ENCODE data around the gene COX17.

Gene COX17

GRCh38 chr3:119676771-119677640 is at the start of gene COX17:
COX17 (minus strand) TSS chr3:119677406; CDS start chr3:119677310, 96 bp downstream.
- peak within 1 kb of the TSS; percentile 33 for H3K27ac ChIP-seq (ENCODE audit: low read length)
- no peaks in the 10 kb centered on the region for H3K27me3 ChIP-seq (ENCODE audit: insufficient read depth, low read length)
- H3K36me3 ChIP-seq (ENCODE audit: insufficient read depth, low read depth, low read length) = peaks cover 31% of the 10 kb centered on the region
- peak within 1 kb of the TSS; percentile 98 for H3K4me3 ChIP-seq (ENCODE audit: low read length)
- peaks cover 3% of the 10 kb centered on the region; the same call in 1 of the 2 replicates for H3K4me1 ChIP-seq (ENCODE audit: insufficient read depth, low read length)
- H3K9me3 ChIP-seq (ENCODE audit: insufficient read depth, low read depth, low read length) = no peaks in the 10 kb centered on the region
- peak within 1 kb of the TSS; percentile 91 for H3K9ac ChIP-seq (ENCODE audit: low read depth, low read length)

GRCh38 chr3:119726909-119727308 is 49.7 kb upstream of the COX17 start:
- Histone ChIP-seq H3K36me3 (ENCODE audit: insufficient read depth, low read depth, low read length) (no peaks in the 10 kb centered on the region), H3K4me3 (ENCODE audit: low read length) (no peak overlapping the region), H3K27ac (ENCODE audit: low read length) (no peak overlapping the region), H3K4me1 (ENCODE audit: insufficient read depth, low read length) (peaks cover 6% of the 10 kb centered on the region; the same call in 1 of the 2 replicates), H3K9me3 (ENCODE audit: insufficient read depth, low read depth, low read length) (no peaks in the 10 kb centered on the region), H3K27me3 (ENCODE audit: insufficient read depth, low read length) (no peaks in the 10 kb centered on the region), H3K9ac (ENCODE audit: low read depth, low read length) (no peak overlapping the region)

GRCh38 chr3:119723022-119723421 is 45.8 kb upstream of the COX17 start:
- Histone ChIP-seq H3K9me3 (ENCODE audit: insufficient read depth, low read depth, low read length) (no peaks in the 10 kb centered on the region), H3K27ac (ENCODE audit: low read length) (no peak overlapping the region), H3K36me3 (ENCODE audit: insufficient read depth, low read depth, low read length) (no peaks in the 10 kb centered on the region), H3K4me1 (ENCODE audit: insufficient read depth, low read length) (no peaks in the 10 kb centered on the region), H3K9ac (ENCODE audit: low read depth, low read length) (no peak overlapping the region), H3K4me3 (ENCODE audit: low read length) (no peak overlapping the region), H3K27me3 (ENCODE audit: insufficient read depth, low read length) (no peaks in the 10 kb centered on the region)

- H3K27ac ChIP-seq (ENCODE audit: low read length) = no peak overlapping the region
- no peak overlapping the region for H3K4me3 ChIP-seq (ENCODE audit: low read length)
- H3K9me3 ChIP-seq (ENCODE audit: insufficient read depth, low read depth, low read length) = no peaks in the 10 kb centered on the region
- no peaks in the 10 kb centered on the region for H3K4me1 ChIP-seq (ENCODE audit: insufficient read depth, low read length)
- H3K9ac ChIP-seq (ENCODE audit: low read depth, low read length) = no peak overlapping the region
- H3K27me3 ChIP-seq (ENCODE audit: insufficient read depth, low read length) = no peaks in the 10 kb centered on the region
- H3K36me3 ChIP-seq (ENCODE audit: insufficient read depth, low read depth, low read length) = 0 out of 2 replicates have a peak, but pooled peaks cover 3% of the 10 kb centered on the region
Measured at GRCh38 chr3:119717520-119717919, 40.3 kb upstream of the COX17 start.

GRCh38 chr3:119716998-119717397 is 39.8 kb upstream of the COX17 start:
- no peak overlapping the region for H3K27ac ChIP-seq (ENCODE audit: low read length)
- H3K9ac ChIP-seq (ENCODE audit: low read depth, low read length) = no peak overlapping the region
- H3K4me1 ChIP-seq (ENCODE audit: insufficient read depth, low read length) = no peaks in the 10 kb centered on the region
- no peaks in the 10 kb centered on the region for H3K9me3 ChIP-seq (ENCODE audit: insufficient read depth, low read depth, low read length)
- no peak overlapping the region for H3K4me3 ChIP-seq (ENCODE audit: low read length)
- H3K36me3 ChIP-seq (ENCODE audit: insufficient read depth, low read depth, low read length) = 0 out of 2 replicates have a peak, but pooled peaks cover 3% of the 10 kb centered on the region
- H3K27me3 ChIP-seq (ENCODE audit: insufficient read depth, low read length) = no peaks in the 10 kb centered on the region

GRCh38 chr3:119715105-119715504 is 37.9 kb upstream of the COX17 start:
- Histone ChIP-seq H3K36me3 (ENCODE audit: insufficient read depth, low read depth, low read length) (0 out of 2 replicates have a peak, but pooled peaks cover 3% of the 10 kb centered on the region), H3K27ac (ENCODE audit: low read length) (no peak overlapping the region), H3K4me1 (ENCODE audit: insufficient read depth, low read length) (no peaks in the 10 kb centered on the region), H3K4me3 (ENCODE audit: low read length) (no peak overlapping the region), H3K27me3 (ENCODE audit: insufficient read depth, low read length) (no peaks in the 10 kb centered on the region), H3K9ac (ENCODE audit: low read depth, low read length) (no peak overlapping the region), H3K9me3 (ENCODE audit: insufficient read depth, low read depth, low read length) (no peaks in the 10 kb centered on the region)

- Histone ChIP-seq H3K9ac (ENCODE audit: low read depth, low read length) (peak overlapping the region; percentile 46; the same call in 1 of the 2 replicates), H3K4me1 (ENCODE audit: insufficient read depth, low read length) (peaks cover 4% of the 10 kb centered on the region; the same call in 1 of the 2 replicates), H3K9me3 (ENCODE audit: insufficient read depth, low read depth, low read length) (no peaks in the 10 kb centered on the region), H3K27me3 (ENCODE audit: insufficient read depth, low read length) (peaks cover 15% of the 10 kb centered on the region), H3K36me3 (ENCODE audit: insufficient read depth, low read depth, low read length) (no peaks in the 10 kb centered on the region), H3K4me3 (ENCODE audit: low read length) (peak overlapping the region; percentile 80), H3K27ac (ENCODE audit: low read length) (no peak overlapping the region)
Measured at GRCh38 chr3:119703820-119704531, 26.8 kb upstream of the COX17 start.

- Histone ChIP-seq H3K27ac (ENCODE audit: low read length) (no peak within 1 kb of the TSS), H3K4me1 (ENCODE audit: insufficient read depth, low read length) (peaks cover 4% of the 10 kb centered on the region; the same call in 1 of the 2 replicates), H3K9me3 (ENCODE audit: insufficient read depth, low read depth, low read length) (no peaks in the 10 kb centered on the region), H3K27me3 (ENCODE audit: insufficient read depth, low read length) (peaks cover 15% of the 10 kb centered on the region), H3K36me3 (ENCODE audit: insufficient read depth, low read depth, low read length) (no peaks in the 10 kb centered on the region), H3K4me3 (ENCODE audit: low read length) (peak within 1 kb of the TSS; percentile 80), H3K9ac (ENCODE audit: low read depth, low read length) (peak within 1 kb of the TSS; percentile 56; the same call in 1 of the 2 replicates)
Measured at GRCh38 chr3:119702530-119703527, 25.6 kb upstream of the COX17 start, which contains the start of gene CFAP91. CFAP91 (plus strand) TSS chr3:119703022; CDS start chr3:119703099, 77 bp downstream.

GRCh38 chr3:119700920-119701734 is 23.9 kb upstream of the COX17 start:
- Histone ChIP-seq H3K27me3 (ENCODE audit: insufficient read depth, low read length) (peaks cover 15% of the 10 kb centered on the region), H3K4me3 (ENCODE audit: low read length) (no peak overlapping the region), H3K9ac (ENCODE audit: low read depth, low read length) (no peak overlapping the region), H3K9me3 (ENCODE audit: insufficient read depth, low read depth, low read length) (no peaks in the 10 kb centered on the region), H3K4me1 (ENCODE audit: insufficient read depth, low read length) (peaks cover 4% of the 10 kb centered on the region; the same call in 1 of the 2 replicates), H3K27ac (ENCODE audit: low read length) (no peak overlapping the region), H3K36me3 (ENCODE audit: insufficient read depth, low read depth, low read length) (no peaks in the 10 kb centered on the region)

GRCh38 chr3:119700269-119700919 is 23.2 kb upstream of the COX17 start:
- Histone ChIP-seq H3K4me3 (ENCODE audit: low read length) (no peak overlapping the region), H3K27me3 (ENCODE audit: insufficient read depth, low read length) (peaks cover 15% of the 10 kb centered on the region), H3K27ac (ENCODE audit: low read length) (no peak overlapping the region), H3K9me3 (ENCODE audit: insufficient read depth, low read depth, low read length) (no peaks in the 10 kb centered on the region), H3K9ac (ENCODE audit: low read depth, low read length) (no peak overlapping the region), H3K36me3 (ENCODE audit: insufficient read depth, low read depth, low read length) (no peaks in the 10 kb centered on the region), H3K4me1 (ENCODE audit: insufficient read depth, low read length) (peaks cover 4% of the 10 kb centered on the region; the same call in 1 of the 2 replicates)
